HG03460 (cell line): ENCODE results near the gene RNF168.
"Not testable (repeated sequence)": the region's sequence is repeated elsewhere in the genome, so short reads cannot be mapped to it uniquely, and the experiment has no call there.

Experiments
- ATAC-seq: cut with Tn5 transposase; IDR thresholded peaks from one replicate; pipeline ENCODE4 v1.9.1; 2021; ENCODE audit not compliant: unreplicated experiment

The RNF168 gene

DNA sequence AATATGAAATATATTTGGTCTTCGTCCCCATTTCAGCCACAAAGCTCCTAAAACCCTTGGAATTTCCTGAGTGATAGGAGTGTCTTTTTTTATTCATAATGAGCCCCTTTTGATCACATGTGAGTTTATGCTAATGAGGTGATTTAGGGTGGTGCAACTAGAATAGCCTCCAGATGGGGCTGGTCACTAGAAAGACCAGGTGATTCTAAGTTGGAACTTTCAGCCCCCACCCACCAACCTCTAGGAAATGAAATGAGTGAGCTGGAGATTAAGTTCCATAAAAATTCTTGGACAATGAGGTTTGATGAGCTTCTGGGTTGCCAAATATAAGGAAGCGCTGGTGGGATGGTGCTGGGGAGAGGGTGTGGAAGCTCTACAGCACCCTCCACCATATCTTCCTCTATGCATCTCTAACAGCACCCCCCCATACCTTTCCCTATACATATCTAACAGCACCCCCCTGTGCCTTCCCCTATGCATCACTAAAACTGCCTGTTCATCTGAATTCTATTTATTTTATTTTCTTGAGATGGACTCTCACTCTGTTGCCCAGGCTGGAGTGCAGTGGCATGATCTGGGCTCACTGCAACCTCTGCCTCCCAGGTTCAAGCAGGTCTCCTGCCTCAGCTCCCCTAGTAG, 13.7 kb upstream of the RNF168 start:
- ATAC-seq, result no peak

DNA sequence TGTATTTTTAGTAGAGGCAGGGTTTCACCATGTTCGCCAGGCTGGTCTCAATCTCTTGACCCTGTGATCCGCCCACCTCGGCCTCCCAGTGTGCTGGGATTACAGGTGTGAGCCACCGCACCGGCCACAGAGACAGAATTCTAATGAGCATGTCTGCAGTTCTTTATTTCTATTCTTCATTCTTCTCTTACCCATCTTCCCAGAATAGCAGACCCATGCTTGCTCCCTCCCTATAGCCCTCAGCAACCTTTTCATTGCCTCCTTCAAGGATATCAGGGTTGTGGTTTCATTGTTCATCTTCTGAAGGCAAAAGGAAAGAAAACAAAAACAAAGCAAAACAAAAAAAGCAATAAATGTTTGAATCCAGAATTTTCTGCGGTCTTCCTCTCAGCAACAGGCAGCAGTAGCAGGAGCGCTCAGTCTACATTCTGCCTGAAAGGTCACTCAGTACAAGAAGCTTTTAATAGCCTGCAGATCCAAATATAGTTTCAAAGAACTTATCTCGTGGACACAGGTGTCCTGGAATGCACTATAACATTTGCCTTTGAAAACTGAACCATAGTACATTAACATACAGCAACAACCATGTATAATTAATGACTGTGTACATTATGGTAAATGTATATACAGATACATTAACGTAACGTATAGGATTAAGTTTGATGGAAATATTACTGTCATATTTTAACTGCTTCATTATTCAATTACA, 11.5 kb upstream of the RNF168 start, which contains the start of gene SMCO1:
TSS of gene SMCO1 (minus strand) at position 434 of the 709 bp plus-strand sequence. CDS start at position 297, 137 bp downstream.
- no peak for ATAC-seq

DNA sequence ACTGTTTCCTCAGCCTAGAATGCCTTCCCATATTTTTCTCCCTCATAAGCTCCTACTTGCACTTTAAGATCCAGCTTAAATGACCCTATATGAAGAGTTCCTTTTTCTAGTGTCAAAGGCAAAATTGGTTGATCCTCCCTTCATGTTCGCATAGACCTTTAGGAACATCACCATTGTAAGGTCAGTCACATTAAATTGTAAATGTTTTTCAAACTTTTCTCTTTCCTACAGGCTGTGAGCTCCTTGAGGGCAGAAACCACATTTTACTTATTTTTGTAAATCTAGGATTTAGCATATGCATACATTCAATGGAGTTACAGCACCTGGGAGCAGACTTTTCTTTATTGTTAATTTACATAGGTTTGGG, 10.8 kb upstream of the RNF168 start:
- no peak for ATAC-seq

DNA sequence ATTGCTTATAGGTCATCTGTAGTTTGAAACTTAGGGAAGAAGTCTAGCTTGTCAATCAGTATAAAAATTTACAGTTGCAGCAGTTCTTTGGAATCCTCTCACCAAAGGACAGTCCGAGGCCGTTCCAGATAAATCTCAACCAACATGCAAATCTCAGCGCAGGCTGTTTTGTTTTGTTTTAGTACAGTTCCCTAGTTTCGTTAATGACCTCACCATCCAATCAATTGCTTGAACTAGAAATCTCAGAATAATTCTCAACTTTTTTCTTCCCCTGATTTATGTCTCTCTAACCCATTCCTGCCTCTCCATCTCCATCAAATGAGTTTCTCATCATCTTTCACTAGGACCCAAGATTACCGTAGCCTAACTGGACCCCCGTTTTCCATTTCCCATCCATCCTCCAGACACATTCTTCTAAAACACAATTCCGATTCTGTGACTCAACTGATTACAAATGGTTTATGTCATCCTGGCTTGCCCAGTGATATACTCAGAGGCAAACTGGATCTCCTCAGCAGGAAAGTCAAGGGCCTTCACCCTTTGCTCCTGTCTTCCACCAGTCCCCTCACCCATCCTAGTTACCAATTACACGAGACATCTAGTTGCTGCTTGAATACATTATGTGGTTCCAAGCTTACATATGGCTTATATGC, 10.3 kb upstream of the RNF168 start:
- no peak for ATAC-seq

DNA sequence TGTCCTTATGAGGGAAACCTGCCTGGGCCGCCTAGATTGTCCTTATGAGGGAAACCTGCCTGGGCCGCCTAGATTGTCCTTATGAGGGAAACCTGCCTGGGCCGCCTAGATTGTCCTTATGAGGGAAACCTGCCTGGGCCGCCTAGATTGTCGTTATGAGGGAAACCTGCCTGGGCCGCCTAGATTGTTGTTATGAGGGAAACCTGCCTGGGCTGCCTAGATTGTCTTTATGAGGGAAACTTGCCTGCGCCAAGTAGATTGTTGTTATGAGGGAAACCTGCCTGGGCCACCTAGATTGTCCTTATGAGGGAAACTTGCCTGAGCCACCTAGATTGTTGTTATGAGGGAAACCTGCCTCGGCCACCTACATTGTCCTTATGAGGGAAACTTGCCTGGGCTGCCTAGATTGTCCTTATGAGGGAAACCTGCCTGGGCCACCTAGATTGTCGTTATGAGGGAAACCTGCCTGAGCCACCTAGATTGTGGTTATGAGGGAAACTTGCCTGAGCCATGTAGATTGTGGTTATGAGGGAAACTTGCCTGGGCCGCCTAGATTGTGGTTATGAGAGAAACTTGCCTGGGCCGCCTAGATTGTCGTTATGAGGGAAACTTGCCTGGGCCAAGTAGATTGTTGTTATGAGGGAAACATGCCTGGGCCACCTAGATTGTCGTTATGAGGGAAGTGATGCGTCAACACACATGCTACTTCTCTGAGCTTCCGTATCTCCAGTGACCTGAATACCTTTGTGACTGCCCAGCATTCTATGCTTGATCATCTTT, 8.3 kb upstream of the RNF168 start:
- ATAC-seq, result not testable (repeated sequence)

DNA sequence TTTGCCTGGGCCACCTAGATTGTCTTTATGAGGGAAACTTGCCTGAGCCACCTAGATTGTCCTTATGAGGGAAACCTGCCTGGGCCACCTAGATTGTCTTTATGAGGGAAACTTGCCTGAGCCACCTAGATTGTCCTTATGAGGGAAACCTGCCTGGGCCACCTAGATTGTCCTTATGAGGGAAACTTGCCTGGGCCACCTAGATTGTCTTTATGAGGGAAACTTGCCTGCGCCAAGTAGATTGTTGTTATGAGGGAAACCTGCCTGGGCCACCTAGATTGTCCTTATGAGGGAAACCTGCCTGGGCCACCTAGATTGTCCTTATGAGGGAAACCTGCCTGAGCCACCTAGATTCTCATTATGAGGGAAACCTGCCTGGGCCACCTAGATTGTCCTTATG, 7.5 kb upstream of the RNF168 start:
- ATAC-seq, result not testable (repeated sequence)

DNA sequence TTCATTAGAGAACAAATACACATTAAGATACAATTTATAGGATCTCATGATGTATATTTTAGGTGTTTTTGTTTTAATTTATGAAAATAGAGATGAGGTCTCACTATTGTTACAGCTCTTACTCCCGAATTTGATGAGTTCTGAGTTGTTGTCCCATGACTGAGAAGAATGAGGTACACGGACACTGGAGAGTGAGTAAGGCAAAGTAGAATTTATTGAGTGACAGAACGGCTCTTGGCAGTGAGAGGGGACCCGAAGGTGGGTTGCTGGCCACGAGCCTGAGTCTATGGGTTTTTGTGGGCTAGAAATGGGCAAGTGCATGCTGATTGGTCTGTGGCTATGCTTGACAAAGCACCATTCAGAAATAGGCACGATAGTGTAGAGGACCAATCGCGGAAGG, 3.1 kb upstream of the RNF168 start:
- ATAC-seq, result no peak

DNA sequence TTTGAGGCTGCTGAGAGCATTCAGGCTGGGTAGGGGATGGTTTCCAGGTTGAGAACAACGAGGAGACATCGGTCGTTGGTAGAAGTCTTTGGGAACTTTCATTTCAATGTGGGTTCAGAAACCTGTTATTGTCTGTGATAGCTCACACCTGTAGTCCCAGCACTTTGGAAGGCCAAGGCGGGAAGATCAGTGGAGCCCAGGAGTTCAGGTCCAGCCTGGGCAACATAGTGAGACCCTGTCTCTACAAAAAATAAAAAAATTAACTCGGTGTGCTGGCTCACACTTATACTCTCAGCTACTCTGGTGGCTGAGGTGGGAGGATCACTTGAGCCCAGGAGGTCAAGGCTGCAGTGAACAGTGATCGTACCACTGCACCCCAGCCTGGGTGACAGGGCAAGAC, 988 bp upstream of the RNF168 start:
- ATAC-seq, result no peak

DNA sequence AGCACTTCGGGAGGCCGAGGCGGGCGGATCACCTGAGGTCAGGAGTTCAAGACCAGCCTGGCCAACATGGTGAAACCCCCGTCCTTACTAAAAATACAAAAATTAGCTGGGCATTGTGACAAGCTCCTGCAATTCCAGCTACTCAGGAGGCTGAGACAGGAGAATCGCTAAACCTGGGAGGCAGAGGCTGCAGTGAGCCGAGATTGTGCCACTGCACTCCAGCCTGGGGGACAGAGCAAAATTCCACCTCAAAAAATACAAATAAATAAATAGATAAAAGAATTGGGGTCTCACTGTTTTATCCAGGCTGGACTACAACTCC, 470 bp upstream of the RNF168 start:
- not testable (repeated sequence) for ATAC-seq

DNA sequence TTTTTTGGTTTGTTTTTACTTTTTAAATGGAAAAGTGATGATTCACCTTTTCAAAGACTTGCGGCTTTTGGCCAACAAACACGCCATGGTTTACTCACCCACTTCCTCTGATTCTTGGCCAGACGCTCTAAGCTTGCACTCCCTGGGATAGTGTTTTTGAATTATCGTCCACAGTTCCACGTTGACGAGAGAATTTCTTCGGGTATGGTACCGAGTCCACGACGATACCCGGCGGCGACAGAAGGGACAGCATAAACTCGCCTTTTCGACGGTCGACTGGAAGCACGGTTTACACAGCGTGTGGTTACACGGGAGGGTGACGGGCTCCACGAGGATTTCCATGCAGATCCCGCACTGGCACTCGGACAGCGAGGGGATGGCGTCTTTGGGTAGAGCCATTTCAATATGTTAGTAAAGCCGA, 783 bp downstream of the RNF168 start:
- peak; percentile 8 for ATAC-seq

DNA sequence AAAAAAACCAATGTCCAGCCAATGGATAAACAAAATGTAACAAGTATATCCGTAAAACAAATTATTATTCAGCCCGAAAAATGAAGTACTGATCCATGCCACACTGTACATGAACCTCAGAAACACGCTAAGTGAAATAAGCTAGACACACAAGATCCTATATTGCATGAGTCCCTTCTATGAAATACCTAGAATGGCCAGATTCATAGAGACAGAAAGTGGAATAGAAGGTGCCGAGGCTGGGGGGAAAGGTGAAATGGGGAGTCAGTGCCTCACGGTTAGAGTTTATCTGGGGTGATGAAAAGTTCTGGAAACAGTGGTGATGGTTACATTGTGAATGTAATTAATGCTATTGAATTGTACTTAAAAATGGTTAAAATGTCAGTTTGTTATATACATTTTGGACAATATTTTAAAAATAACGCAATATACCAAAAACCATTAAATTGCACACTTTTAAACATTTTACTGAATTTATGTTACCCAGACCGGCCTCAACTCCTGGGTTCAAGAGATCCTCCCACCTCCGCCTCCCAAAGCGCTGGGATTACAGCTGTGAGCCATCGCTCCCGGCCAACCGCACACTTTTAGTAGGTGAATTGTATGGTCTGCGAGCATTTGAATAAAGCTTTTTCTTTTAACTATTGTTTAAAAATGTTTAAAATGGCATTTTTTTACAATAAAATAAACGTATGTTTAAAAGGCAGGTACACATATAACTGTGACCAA, 2.1 kb downstream of the RNF168 start:
- no peak for ATAC-seq

DNA sequence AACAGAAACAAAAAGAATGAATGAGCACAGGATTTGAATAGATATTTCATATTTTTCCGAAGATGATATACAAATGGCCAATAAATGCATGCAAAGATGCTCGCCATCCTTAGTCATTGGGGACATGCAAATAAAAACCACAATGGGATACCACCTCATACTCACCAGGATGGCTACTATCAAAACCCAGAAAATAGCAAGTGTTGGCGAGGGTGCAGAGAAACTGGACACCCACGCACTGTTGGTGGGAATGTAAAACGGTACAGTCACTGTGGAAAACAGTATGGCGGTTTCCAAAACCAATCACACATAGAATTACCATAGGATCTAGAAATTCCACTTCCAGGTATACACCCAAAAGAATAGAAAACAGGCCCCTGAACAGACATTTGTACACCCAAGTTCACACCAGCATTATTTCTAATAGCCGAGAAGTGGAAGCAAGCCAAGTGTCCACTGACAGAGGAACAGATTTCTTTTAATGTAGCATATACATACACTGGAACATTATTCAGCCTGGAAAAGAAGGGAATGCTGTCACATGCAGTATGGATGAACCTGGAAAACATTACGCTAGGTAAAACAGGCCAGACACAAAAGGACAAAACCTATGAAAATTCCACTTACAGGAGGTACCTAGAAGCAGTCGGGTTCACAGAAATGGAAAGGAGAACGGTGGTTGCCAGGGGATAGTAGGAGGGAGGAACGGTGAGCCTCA, 3.6 kb downstream of the RNF168 start:
- ATAC-seq, result no peak

DNA sequence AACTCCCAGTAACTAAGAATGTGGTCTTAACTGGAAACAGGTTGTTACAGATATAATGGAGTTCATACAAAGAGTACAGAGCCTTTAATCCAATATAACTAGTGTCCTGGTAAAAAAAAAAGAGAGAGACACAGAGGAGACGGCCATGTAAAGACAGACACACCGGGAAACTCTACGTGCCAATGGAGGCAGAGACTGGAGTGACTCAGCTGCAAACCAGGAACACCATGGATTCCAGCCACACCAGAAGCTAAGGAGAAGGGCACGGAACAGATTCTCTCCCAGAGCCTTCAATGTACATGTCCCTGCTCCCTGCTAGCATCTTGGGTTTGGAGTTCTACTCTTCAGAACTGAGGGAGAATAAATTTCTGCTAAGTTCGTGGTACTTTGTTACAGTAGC, 4.5 kb downstream of the RNF168 start:
- ATAC-seq, result no peak

DNA sequence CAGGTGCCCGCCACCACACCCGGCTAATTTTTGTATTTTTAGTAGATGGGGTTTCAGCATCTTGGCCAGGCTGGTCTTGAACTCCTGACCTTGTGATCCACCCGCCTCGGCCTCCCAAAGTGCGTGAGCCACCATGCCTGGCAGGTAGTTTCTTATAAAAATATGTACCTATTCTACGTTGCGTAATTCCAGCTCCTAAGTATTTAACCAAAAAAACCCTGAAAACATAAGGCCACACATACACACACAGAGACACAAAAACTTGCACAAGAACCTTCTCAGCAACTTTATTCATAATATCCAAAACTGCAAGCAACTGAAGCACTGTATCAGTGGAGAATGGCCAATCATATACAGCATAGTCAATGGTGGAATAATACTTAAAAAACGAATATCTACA, 5.3 kb downstream of the RNF168 start:
- no peak for ATAC-seq

DNA sequence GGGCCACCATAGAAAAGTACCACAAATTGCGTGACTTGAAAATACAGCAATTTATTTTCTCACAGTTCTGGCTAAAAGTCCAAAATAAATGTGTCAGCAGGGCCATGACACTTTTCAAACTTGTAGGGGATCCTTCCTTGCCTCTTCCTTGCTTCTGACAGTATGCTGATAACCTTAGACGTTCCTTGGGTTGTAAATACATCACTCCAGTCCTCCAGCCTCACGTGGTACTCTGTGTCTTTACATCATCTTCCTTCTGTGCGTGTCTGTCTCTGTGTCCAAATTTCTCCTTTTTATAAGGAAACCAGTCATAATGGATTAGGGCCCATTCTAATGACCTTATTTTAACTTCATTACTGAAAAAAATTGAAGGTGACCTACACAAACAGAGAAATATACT, 7.4 kb downstream of the RNF168 start:
- ATAC-seq, result no peak

DNA sequence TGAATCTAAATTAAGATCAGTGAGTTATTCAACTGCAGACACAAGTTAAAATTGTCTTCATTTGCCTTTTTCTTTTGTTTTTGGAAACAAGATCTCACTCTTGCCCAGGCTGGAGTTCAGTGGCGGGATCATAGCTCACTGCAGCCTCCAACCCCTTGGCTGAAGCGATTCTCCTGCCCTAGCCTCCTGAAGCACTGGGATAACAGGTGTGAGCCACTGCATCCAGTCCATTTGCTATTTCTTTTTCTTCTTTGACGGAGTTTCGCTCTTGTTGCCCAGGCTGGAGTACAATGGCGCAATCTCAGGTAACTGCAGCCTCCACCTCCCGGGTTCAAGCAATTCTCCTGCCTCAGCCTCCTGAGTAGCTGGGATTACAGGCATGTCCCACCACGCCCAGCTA, 10.3 kb downstream of the RNF168 start:
- no peak for ATAC-seq

DNA sequence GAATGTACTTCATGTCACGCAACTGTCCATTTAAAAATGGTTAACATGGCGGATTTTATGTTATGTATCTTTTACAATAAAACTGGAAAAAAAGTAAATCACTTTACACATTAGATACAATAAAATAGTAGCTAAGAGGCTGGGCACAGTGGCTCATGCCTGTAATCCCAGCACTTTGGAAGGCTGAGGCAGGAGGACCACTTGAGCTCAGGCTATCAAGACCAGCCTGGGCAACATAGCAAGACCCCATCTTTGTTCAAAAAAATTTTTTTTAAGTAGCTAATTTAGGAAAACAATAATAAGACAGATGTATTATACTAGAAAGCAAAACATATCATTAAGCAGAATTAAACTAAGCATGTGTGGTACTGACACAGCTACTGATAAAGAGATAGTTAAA, 11.5 kb downstream of the RNF168 start:
- ATAC-seq, result no peak

DNA sequence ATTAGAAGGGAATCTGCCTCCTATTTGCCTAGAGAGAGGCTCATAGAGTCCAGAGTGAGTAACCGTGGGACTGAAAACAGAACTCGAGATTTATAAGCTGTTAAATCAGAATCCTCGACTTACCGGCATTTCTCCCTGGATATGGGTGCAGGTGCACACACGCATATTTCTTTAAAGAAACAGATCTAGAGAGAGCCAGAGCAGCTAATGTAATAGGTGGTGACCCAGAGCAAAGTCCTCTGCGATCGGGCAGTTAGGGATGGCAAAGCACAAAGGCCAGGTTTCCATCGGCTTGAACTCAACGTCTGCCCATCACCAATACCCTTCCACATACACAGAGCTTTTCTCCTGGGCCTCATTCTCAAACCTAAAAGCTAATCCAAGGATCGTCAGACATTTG, 13.8 kb downstream of the RNF168 start:
- no peak for ATAC-seq

DNA sequence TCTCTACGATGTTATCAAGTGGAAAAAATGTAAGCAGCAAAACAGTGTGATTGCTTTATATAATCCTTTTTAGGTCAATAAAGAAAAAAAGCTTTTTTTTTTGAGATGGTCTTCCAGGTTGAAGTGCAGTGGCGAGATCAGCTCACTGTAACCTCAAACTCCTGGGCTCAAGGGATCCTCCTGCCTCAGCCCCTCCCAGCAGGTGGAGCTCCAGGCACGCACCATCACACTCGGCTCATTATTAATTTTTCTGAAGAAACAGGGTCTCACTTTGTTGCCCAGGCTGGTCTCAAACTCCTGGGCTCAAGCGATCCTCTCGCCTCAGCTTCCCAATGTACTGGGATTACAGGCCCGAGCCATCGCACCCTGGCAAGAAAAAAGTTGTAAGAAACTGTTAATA, 17.3 kb downstream of the RNF168 start:
- no peak for ATAC-seq

DNA sequence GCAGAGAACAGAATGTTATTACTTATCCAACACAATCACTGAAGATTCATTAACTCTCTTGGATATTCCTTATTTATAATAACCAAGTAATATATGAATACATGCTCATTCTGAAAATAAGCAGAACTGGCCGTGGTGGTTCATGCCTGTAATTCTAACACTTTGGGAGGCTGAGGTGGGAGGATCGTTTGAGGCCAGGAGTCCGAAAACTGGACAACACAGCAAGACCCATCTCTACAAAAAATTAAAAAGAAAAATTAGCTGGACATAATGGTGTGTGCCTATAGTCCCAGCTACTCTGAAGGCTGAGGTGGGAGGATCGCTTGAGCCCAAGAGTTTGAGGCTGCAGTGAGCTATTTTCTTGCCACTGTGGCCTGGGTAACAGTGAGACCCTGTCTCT, 25.9 kb downstream of the RNF168 start:
- no peak for ATAC-seq
